Glutamatergic neuron (in vitro differentiated cells): Measurements from ENCODE around the gene DMAP1. TPM values are rescaled to one million over a fixed set of nuclear protein-coding genes. Genes with fewer than 3 reads are reported as not detected.

Experiments used
- DNase-seq: peaks from one replicate; pipeline ENCODE4 v3.0.0; 2022
- H3K27ac Mint-ChIP-seq: one replicate; pipeline ENCODE4 v1.8.0; 2020; ENCODE audit warnings: mild to moderate bottlenecking, mixed read lengths, inconsistent platforms; ENCODE audit not compliant: unreplicated experiment
- H3K27me3 Mint-ChIP-seq: one replicate; pipeline ENCODE4 v1.8.0; 2020; ENCODE audit warnings: mild to moderate bottlenecking, moderate library complexity, mixed read lengths, inconsistent platforms; ENCODE audit not compliant: unreplicated experiment
- H3K36me3 Mint-ChIP-seq: one replicate; pipeline ENCODE4 v1.8.0; 2020; ENCODE audit warnings: mild to moderate bottlenecking, mixed read lengths, inconsistent platforms; ENCODE audit not compliant: unreplicated experiment
- H3K4me1 Mint-ChIP-seq: one replicate; pipeline ENCODE4 v1.8.0; 2020; ENCODE audit warnings: mild to moderate bottlenecking, low read depth, mixed read lengths, inconsistent platforms; ENCODE audit not compliant: unreplicated experiment
- H3K4me3 Mint-ChIP-seq: one replicate; pipeline ENCODE4 v1.8.0; 2020; ENCODE audit warnings: mild to moderate bottlenecking, mixed read lengths, inconsistent platforms; ENCODE audit not compliant: unreplicated experiment
- H3K9me3 Mint-ChIP-seq: one replicate; pipeline ENCODE4 v1.8.0; 2020; ENCODE audit warnings: mild to moderate bottlenecking, moderate library complexity, mixed read lengths, inconsistent platforms; ENCODE audit not compliant: unreplicated experiment
- total RNA-seq: library from RNA; stranded (reverse); fragmentation: NEBNext Ultra II Directional; extraction: Animal tissue kit (Norgen Biotek cat#: 25700); gene quantifications from one replicate; pipeline ENCODE4 v1.2.1, GENCODE V29; 2021; ENCODE audit not compliant: unreplicated experiment
- TF ChIP-seq, protein P1 (sequence below): fragments of 200-600 bp; sonication (generic); IDR thresholded peaks from one replicate; pipeline ENCODE4 v1.5.0; 2021; ENCODE audit not compliant: partially characterized antibody, unreplicated experiment

DMAP1 gene
- total RNA-seq, 1 donor from 2014 or later = 62.6 TPM

DNA sequence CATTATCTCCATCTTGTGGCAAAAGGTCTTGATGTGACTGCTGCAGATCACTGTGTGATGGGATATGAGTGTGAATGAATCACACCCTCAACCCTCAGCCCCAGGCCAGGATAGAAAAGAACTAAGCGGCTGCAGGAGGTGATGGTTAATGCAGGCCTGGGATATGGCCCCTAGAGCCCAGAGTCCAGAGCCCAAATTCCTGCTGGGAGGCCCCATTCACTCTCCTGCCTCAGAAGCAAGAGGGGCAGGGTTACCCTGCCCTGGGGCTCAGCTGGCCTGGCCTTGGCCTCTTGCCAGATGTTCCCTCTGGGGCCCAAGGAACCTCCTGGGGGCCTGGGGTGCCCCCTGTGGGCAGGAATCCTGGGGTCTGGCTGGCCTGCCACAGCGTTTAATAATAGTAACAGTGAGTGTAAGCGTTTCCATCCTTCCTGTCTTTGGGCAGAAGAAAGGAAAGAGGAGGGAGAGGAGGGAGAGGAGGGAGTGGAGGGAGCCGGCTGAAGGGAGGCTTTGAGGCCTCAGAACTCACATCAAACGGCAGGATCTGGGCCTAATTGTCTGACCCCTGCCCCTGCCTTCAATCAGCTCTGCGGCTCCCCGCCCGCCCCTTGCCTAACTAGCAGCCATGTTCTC is 26.2 kb downstream of the DMAP1 start:
- H3K27ac Mint-ChIP-seq = no peak overlapping the region
- no peaks in the 10 kb centered on the region for H3K36me3 Mint-ChIP-seq
- H3K4me3 Mint-ChIP-seq = no peak overlapping the region
- TF ChIP-seq, protein P1, sequence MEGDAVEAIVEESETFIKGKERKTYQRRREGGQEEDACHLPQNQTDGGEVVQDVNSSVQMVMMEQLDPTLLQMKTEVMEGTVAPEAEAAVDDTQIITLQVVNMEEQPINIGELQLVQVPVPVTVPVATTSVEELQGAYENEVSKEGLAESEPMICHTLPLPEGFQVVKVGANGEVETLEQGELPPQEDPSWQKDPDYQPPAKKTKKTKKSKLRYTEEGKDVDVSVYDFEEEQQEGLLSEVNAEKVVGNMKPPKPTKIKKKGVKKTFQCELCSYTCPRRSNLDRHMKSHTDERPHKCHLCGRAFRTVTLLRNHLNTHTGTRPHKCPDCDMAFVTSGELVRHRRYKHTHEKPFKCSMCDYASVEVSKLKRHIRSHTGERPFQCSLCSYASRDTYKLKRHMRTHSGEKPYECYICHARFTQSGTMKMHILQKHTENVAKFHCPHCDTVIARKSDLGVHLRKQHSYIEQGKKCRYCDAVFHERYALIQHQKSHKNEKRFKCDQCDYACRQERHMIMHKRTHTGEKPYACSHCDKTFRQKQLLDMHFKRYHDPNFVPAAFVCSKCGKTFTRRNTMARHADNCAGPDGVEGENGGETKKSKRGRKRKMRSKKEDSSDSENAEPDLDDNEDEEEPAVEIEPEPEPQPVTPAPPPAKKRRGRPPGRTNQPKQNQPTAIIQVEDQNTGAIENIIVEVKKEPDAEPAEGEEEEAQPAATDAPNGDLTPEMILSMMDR = no peak
- peaks cover 10% of the 10 kb centered on the region for H3K9me3 Mint-ChIP-seq
- H3K27me3 Mint-ChIP-seq = peaks cover 11% of the 10 kb centered on the region
- peaks cover 27% of the 10 kb centered on the region for H3K4me1 Mint-ChIP-seq
- no peak for DNase-seq

DNA sequence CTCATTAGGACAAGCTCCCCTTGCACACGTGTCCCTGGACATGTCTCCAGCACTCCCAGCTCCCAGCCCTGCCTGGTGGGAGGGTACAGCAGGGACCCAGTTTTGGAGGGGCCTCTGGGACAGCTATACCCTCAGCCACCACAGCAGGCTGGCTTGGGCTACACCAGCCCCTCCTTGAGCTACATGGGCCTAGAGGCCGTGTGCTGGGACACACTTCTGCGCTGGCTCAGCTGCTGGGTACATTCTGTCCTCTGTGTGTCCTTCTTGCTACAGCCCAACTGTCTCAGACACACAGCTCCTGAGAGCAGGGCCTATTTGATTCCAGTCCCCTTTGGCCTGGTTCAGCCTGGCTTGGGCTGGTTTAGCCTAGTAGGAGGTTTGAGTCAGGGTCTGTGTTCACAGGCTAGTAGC is 26.7 kb downstream of the DMAP1 start:
- peaks cover 14% of the 10 kb centered on the region for H3K27me3 Mint-ChIP-seq
- no peaks in the 10 kb centered on the region for H3K36me3 Mint-ChIP-seq
- no peak overlapping the region for H3K4me3 Mint-ChIP-seq
- H3K4me1 Mint-ChIP-seq = peaks cover 33% of the 10 kb centered on the region
- peaks cover 10% of the 10 kb centered on the region for H3K9me3 Mint-ChIP-seq
- TF ChIP-seq, protein P1 = no peak
- no peak for DNase-seq
- H3K27ac Mint-ChIP-seq = no peak overlapping the region

DNA sequence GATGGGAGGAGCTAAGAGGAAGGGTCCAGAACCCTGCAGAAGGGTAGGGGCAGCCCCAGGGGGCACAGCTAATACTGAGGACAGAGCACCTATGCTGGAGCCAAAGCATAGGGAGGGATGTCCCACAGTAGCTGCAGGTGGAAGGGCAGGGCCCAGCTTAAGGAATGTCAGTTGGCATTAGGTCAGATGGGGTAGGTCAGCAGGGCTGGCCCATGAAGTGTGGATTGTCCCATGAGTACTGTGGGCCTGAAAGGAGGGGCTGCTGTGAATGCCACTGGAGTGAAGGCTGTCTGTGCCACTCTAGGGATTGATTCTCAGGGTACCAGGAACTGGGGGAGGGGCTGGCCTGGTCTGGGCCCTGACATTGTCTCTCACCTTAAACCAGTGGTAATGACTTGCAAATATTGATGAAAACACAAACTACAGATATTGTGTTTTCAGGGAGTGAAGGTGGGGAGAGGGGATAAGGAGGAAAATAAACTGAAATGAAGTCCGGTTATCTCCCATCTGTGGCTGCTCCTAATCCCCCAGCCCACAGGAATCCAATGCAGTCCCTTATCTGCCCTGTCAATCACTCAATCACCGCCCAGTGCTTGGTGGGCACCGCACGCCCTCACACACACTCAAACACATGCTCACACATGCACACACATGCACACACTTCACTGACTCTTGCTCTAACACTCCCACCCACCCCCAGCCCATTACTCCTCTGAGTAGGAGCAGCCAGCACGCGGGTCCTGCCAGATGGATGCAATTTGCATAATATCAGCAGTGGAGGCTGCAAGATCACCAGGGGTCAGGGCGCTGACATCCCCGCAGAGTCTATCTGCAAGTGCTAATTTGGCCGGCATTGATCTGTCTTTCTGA is 27.8 kb downstream of the DMAP1 start:
- peak; percentile 63 for DNase-seq
- H3K36me3 Mint-ChIP-seq = no peaks in the 10 kb centered on the region
- peak overlapping the region; percentile 93 for H3K27ac Mint-ChIP-seq
- TF ChIP-seq, protein P1 = no peak
- H3K4me1 Mint-ChIP-seq = peaks cover 36% of the 10 kb centered on the region
- H3K27me3 Mint-ChIP-seq = peaks cover 11% of the 10 kb centered on the region
- peak overlapping the region; percentile 73 for H3K4me3 Mint-ChIP-seq
- peaks cover 10% of the 10 kb centered on the region for H3K9me3 Mint-ChIP-seq

DNA sequence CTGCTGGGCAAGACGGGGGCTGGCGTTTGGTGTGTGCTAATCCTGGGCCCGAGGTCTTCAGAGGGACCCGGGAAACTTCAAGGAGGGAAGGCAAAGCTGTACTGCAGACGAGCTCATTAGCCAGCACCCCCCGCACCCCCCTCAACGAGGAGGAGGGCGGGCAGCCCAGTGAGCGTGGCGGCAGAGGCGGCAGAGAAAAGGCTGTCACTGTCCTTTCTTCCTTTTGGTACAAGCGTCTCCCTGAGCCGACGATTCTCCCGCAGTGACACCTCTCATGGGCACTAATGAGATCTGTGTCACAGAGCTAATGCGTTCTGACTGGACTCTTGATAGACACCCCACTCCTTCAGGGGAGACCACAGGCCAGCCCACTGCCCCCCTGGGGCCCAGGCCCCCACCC is 29.5 kb downstream of the DMAP1 start:
- TF ChIP-seq, protein P1 = no peak

More for the DNA sequence above, 29.5 kb downstream of the DMAP1 start:
- DNase-seq = no peak
- H3K36me3 Mint-ChIP-seq = no peaks in the 10 kb centered on the region
- H3K4me1 Mint-ChIP-seq = peaks cover 43% of the 10 kb centered on the region
- H3K27me3 Mint-ChIP-seq = peaks cover 14% of the 10 kb centered on the region
- peaks cover 10% of the 10 kb centered on the region for H3K9me3 Mint-ChIP-seq
- H3K4me3 Mint-ChIP-seq = no peak overlapping the region
- no peak overlapping the region for H3K27ac Mint-ChIP-seq
